NCI-H1930 (cell line): ENCODE results near the gene MFSD12.

ENCODE experiments used
- DNase-seq, 2 experiments: peaks; one replicate each; lab custom pipeline; 2025; lab: John Stamatoyannopoulos, UW

MFSD12 gene

DNA sequence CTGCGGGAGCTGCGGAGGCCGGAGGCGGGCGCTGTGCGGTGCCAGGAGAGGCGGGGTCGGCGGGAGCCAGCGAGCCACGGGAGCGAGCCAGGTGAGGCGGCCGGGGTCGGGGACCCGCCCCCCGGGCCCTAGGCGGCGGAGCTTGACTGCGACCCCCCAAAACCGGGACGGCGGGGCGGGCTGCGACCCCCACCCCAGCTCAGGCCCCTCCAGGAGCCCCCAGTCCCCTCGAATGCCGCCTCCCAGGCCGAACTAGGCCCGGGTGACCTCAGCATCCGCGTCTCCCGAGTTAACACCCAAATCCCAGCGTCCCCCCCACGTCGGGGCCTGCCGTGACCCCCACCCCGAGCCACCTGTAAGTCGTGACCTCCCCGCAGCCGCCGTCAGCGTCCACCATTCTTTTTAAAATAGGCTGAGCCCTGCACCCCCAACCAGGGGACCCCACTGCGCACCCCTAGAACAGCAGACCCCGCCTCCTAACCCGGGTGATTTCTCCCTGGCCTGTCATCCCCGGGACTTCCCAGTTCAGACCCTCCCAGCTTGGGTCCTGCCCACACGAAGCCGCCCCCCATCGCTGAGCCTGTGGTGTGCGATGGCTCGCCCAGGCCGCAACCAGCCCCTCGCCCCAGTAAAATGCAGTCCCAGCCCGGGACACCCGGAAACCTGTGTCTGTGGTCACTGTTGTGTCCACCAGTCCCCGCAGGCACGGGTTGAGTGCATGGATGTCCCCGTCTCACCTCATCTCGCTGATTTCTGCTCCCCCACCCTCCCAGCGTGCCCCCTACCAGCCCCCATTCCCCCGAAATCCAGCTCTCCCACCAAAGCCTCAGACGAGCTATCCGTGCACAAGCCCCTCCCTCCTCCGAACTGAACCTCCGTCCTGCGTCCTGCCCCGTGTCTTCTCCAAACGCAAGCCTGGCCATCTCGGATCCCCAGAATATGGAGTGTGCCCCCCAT is 50.7 kb downstream of the MFSD12 start:
- no peak for DNase-seq

DNA sequence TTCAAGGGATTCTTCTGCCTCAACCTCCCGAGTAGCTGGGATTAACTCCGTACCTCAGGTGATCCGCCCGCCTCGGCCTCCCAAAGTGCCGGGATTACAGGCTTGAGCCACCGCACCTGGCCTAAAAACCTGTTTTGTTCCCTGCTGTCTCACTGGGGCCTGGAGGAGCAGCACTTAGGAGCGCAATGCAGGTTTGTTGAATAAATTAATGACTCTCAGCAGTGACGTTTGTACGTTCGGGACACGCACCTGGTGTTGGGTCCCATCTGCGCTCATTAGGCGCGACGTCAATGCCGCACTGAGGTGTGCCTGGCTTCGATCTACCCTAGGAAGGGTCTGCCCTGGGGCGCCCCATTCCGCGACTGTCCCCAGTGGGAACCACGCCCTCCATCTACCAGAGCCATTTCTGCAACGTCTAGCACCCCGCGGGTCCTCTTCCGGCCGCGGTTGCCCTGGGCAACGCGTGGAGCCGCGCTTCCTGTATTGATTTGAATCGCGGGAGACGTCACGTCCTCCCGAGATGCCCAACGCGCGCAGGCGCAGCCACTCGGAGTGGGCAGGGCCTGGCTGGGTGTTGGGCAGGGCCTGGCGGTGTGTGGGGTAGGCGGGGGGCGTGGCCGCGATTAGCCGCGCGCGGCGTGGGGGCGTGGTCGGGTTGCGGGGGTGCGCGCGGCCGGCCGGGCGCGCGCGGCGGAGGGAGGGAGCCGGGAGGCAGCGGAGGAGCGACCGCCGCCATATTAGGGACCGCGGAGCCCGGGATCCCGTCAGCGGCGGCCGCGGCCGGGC is 51.6 kb downstream of the MFSD12 start, which contains the start of gene FZR1:
Gene FZR1, plus strand, starts transcription at position 714 of the 786 bp plus-strand sequence. CDS start 16,679 bp downstream, outside the sequence.
- peak; percentile 95 to 96 for DNase-seq

GRCh38 chr19:3504735-3505134 is 52.7 kb downstream of the MFSD12 start:
- DNase-seq = no peak

GRCh38 chr19:3503036-3503572 is 54.3 kb downstream of the MFSD12 start:
- no peak for DNase-seq

DNA sequence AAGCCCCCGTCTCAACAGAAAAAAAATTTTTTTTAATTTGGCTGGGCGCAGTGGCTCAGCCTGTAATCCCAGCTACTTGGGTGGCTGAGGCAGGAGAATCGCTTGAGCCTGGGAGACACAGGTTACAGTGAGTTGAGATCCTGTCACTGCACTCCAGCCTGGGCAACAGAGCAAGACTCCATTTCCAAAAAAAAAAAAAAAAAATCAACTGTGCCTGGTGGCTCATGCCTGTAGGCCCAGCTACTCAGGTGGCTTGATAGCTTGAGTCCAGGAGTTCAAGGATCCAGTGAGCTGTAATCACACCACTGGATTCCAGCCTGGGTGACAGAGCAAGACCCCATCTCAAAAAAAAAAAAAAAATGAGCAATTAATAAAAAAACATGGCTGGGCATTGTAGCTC is 55.6 kb downstream of the MFSD12 start:
- DNase-seq = no peak

DNA sequence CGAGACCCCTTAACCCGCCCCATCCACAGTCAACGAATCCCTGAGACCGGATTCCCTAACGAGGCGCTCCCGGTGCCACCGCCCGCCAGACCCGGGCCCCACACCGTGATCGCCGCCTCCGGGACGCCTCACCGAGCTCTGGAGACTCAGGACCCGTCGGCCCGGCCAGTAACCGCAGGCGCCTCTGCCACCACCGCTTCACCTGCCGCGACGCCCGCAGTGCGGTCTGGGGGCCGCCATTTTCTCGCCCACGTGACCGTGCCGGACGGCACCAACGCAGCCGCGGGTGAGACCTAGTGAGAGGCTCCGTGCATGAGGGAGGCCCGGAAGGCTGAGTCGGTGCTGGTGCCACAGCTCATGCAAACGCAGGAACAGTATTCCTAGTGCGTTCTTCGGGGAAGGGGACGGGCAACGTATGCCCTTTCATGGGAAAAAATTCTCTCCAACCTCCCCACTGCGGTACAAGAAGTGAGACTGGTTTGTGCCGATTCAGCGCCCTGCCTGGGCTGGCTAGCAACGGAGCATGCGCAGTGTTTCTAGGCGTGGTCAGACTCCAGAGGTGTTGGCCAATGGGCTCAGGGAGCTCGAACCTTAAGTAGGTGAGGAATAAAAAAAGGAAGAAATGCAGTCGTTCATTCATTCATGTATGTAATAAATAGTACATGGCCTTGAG is 56.8 kb downstream of the MFSD12 start, which contains the start of gene DOHH:
Gene DOHH, minus strand, starts transcription at position 246 of the 673 bp plus-strand sequence. CDS start 3,860 bp downstream, outside the sequence.
- peak; percentile 86 to 90 for DNase-seq

GRCh38 chr19:3499738-3500428 is 57.5 kb downstream of the MFSD12 start:
- no peak for DNase-seq

DNA sequence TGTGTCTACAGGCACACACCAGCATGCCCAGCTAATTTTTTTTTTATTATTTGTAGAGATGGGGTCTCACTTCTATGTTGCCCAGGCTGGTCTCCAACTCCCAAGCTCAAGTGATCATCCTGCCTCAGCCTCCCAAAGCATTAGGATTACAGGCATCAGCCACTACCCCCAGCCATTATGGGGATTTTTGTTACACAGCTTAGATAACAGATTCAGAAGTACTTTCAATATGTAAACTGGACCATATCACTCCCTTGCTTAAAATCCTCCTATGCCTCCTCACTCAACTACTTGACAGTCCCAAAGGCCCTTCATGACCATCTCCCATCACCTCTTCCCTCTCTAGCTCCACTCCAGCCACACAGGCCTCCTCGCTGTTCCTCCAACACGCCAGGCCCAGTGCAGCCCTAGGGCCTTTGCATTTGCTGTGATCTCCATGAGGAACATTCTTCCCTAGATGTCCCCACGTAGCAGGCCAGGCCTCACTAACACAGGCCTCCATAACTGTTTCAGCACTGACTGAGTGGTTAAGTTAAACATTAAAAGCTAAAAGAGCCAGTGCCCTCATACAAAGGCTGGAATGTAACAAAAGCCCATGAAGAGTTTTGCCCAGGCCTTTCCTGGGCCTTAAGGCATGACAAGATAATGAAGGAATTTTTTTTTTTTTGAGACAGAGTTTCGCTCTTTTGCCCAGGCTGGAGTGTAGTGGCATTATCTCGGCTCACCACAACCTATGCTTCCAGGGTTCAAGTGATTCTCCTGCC is 59.4 kb downstream of the MFSD12 start:
- DNase-seq = no peak

GRCh38 chr19:3496392-3497273 is 60.8 kb downstream of the MFSD12 start:
- DNase-seq = no peak

DNA sequence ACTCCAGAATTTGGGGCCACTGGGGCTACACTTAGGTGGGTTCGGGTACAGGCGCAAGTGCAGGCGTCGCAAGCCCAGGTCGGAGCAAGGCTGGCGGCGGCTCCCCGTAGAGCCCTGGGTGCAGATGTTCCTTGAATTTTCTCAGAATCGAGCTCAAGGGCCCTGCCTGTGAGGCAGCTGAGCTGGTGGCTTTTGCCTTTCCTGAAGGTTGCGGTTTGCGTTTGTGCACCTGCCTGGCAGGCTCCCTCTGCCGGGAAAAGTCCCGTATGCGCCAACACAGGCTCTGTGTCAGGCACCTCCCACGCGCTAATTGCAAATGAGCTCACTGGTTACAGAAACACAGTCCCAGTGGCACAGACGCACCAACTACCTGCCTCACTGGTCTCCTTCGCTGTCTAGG is 62.8 kb downstream of the MFSD12 start:
- no peak for DNase-seq
